Measurements from ENCODE around the gene HOXB9. TPM values are rescaled to one million over a fixed set of nuclear protein-coding genes. Genes with fewer than 3 reads are reported as not detected.

Gene HOXB9
- total RNA-seq, 1 experiment from 2014 or later: 3.3 TPM

DNA sequence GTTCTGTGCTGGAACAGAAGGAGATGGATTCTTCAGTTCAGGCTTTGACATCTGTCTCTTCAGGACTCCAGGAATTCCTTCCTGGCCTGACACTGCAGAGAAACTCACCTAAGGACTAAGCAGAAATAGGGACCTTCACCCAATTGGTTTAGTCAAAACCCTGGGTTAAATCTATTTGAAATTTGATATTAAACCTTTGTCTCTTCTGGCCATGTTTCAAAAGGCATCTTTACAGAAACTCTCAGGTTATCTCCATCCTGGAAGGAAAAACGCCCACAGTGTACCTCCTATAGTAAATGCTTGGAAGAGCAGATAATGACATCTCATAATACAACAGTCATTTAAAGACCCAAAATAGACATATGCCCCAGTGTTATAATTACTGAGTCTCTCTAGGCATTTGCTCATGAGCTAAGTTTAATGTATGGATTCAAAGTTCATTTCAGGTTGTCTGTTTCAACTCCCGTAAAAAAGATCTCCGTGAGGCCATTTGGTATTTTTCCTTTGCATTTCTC, 42.4 kb downstream of the HOXB9 start:
- in situ Hi-C loops (cut with HindIII; ENCODE audit: low pct_unique_long_range_greater_than_20kb, low sequenced_read_pairs): no loop called here
- DNase-seq (ENCODE audit: low read depth, low spot score): no peak

DNA sequence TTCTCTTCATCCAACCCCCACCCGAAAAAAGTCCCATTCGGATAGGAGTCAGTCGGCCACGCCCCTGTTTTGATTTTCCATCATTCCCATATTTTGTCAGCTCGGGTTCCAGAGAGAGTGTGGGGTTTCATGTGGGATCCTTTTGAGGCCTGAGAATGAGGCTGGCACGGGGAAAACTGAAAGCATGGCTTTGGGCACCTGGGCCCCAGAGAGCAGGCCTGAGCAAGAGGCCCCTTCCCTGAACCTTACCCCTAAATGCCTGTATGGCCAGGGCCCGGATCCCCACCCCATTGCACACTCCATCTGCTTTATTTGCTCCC, 43.4 kb downstream of the HOXB9 start:
- in situ Hi-C loops (cut with HindIII; ENCODE audit: low pct_unique_long_range_greater_than_20kb, low sequenced_read_pairs): no loop called here
- no peak for DNase-seq (ENCODE audit: low read depth, low spot score)

DNA sequence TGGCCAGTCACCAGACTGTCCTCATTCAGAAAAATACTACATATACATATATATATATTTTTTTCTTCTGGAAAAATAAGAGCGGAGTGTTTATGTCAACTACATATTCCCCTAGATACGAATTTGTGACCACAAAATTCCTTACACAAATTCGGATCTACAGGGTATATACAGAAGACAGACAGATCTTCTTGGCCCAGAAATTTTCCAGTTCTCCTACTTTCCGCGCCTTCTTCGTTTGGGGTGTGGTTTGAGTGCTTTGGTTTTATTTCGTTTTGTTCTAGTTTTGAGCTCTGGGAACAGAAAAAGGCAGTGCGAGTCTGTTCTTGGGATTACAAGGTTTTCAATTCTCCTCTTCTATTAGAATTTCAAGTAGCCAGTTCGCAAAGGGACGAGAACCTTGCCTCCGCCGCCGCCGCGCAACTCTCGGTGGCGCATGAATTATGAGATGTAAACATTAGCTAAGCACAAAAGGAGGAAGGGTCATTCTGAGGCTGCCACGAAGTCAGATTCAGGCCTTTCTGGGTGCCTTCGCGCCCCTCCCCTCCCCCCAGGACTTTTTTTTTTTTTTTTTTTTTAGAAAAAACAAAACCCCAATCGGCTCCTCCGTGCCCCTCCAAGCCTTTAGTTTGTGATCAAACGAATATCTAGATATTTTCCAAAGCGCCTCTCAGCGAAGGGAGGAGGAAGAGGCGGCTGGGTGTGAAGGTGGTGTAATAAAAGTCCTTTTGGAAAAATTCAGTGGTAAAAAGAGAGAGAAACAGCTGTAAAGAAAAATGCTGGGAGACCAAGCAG, 46.2 kb downstream of the HOXB9 start:
- in situ Hi-C loops (cut with HindIII; ENCODE audit: low pct_unique_long_range_greater_than_20kb, low sequenced_read_pairs): no loop called here
- no peak for DNase-seq (ENCODE audit: low read depth, low spot score)

DNA sequence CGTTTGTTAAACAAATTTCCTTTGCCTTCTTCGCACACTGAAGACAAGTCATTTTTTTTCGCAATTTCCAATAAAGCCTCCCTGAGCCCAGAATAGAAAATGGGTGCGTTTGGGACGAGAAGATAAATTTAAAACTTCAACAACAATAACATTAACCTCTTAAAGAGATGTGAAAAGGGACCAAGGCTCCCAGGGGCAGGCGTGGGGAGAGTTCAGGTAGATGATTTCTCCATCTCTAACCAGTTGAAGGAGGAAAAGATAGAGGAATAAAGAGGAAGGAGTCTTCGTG, 46.7 kb downstream of the HOXB9 start:
- in situ Hi-C loops (cut with HindIII; ENCODE audit: low pct_unique_long_range_greater_than_20kb, low sequenced_read_pairs): no loop called here
- no peak for DNase-seq (ENCODE audit: low read depth, low spot score)

DNA sequence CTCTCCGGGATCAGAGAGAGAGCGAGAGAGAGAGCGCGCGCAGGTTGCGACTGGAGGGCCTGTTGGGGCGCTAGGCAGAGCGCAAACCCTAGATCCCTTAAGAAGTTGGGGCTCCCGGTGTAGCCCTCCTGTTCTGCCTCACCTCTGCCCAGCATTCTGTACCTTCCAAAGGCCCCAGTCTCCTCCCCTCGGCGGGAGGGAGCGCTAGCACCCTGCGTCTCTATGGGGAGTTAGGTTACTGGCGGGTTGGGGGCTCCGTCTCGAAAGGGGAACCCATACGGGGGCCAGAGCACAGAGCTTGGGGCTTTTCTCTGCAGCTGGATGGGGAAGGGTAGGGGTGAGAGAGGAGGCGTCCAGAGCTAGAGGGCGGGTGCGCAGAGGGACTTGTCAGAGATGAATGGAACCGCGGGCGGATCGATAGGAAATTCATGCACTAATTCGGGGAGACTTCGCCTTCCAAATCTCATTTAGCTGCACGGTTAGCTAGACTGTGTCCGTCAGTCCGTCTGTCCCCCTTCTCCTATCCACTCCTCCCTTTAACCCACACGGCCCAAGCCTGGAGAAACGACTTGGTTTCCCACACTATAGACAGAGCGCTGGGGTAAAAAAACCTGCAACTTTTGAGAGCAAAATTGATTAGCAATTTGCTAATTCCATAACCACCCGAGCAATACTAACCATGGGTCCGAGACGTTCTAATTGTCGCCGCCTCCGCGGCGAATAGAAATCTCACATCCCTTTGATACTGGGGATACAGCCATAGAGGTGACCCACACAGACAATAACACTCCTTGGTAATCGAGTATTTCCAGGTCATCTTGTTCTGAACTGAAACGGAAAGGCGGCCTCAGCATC, 47.3 kb downstream of the HOXB9 start:
- no peak for DNase-seq (ENCODE audit: low read depth, low spot score)
- in situ Hi-C loops (cut with HindIII; ENCODE audit: low pct_unique_long_range_greater_than_20kb, low sequenced_read_pairs): no loop called here

DNA sequence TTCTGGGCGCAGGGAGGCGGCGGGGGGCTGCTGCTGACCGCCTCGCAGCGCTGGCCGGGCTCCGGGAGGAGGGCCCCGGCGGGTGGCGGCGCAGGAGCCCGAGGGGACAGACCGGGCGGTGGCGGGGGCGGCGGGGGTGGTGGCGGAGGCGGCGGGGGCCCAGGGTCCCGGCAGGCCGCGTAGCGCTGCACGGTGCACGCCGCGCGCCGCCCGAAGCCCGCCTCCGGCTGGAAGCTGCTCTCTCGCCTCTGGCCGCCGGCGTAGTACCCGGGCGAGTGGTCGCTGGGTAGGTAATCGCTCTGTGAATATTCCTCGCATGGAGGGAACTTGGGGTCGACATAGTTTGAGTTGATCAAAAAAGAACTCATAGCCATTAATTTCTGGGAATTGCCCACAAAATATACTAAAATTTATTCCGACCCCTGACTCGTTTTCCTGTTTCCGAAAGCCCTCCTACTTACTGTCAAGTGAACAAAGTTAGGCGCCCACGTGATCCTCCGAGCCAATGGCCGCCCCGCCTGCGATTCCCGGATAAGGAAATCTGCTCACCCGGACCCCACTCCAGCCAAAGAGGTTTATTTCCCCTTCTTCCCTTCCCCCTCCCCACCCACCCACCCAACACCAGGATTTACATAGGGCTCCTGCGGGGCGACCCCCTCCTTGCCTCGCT, 48.1 kb downstream of the HOXB9 start, which contains the start of gene HOXB4:
Gene HOXB4 (minus strand): TSS at position 405 of the 670 bp plus-strand sequence. CDS start 31 bp downstream, at position 374.
- in situ Hi-C loops (cut with HindIII; ENCODE audit: low pct_unique_long_range_greater_than_20kb, low sequenced_read_pairs): no loop called here
- no peak for DNase-seq (ENCODE audit: low read depth, low spot score)

DNA sequence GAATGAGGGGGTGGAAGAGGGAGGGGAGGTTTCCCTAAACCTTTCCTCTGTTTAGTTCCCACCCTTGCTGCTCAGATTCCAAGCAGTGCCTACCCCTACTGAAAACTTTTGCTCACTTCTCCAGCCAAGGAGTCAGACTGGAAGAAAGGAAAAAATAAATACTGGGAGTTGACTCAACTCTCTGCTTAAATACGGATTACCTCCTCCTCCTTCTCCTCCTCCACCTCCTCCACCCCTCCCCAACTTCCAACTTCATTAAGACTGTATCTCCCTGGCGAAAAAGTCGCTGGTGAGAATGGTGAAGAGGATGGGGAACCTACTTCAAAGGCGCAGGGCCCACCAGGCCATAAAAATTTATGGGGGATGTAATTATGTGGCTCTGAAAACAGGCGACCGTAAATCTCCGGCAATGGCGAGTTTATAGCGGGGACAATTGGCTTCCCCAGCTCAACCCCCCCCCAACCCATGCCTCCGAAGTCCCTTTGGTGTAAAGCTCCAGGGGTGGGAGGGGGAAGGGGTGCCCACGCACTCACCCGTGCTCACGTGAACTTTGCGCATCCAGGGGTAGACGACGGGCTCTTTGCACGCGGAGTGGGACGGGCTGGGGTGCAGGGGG, 48.7 kb downstream of the HOXB9 start:
- DNase-seq (ENCODE audit: low read depth, low spot score): no peak
- in situ Hi-C loops (cut with HindIII; ENCODE audit: low pct_unique_long_range_greater_than_20kb, low sequenced_read_pairs): no loop called here

DNA sequence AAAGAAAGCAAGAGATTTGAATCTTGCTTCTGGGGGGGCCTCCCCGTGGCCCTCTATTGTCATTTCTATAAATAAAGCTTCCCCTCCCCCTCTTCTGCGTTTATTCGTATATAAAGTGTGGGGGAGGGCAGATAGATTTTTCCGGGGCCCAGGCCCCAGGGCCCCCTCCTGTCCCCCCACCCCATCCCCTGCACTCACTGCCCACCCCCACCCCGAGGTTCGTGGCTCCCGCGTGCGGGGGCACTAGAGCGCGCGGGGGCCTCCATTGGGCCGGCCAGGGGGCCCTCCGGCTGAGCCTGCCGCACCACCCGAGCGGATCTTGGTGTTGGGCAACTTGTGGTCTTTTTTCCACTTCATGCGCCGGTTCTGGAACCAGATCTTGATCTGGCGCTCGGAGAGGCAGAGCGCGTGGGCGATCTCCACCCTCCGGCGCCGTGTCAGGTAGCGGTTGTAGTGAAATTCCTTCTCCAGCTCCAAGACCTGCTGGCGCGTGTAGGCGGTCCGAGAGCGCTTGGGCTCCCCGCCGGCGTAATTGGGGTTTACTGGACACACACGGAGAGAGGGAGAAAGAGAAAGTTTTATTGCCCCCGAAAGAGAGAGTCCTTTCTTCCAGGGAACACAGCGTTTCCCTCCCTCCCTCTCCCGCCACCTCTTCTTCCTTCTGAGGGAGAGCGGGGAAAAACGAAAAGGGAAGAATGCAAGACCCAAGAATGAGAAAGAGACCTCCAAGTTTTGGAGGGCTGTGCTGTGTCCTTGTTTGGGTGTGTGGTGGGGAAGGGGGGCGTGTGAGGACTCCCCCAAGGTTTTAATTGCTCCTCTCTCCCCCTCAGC, 49.5 kb downstream of the HOXB9 start:
- in situ Hi-C loops (cut with HindIII; ENCODE audit: low pct_unique_long_range_greater_than_20kb, low sequenced_read_pairs): no loop called here
- no peak for DNase-seq (ENCODE audit: low read depth, low spot score)

DNA sequence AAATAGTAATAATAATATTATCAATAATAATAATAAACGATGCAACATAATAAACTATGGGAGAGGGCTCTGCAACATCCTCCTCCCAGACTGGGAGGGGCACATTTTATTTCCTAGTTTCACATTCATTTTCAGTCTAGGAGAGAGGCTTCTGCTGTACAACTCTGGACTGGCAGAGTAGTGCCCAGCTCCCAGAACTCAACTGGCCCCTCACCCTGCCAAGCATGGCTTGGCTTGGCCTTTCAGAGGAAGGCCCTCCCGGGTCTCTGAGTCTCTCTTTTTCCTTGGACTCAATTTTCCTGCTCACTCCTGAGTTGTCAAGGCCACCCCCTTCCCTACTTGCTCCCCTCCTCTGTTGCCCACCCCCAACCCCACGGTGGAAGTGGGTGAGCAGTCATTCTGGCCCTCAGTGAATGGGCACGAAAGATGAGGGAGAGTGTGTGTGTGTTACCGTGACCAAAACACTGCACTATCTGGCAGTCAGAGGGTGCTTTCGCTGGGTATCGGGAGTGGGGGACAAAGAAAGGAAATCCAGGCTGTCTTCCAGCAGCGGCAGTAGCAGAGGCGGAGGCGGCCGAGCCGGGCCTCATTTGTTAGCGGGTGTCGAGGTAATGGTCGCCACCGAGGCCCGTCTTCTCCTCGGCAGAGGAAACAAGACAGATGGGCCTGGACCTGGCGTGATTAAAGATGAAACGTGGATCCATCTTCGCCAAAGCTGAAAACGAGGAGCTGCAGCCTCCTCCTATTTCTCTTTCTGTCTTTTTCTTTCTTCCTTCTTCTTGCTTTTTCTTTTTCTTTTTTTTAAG, 50.3 kb downstream of the HOXB9 start:
- in situ Hi-C loops (cut with HindIII; ENCODE audit: low pct_unique_long_range_greater_than_20kb, low sequenced_read_pairs): no loop called here
- no peak for DNase-seq (ENCODE audit: low read depth, low spot score)

DNA sequence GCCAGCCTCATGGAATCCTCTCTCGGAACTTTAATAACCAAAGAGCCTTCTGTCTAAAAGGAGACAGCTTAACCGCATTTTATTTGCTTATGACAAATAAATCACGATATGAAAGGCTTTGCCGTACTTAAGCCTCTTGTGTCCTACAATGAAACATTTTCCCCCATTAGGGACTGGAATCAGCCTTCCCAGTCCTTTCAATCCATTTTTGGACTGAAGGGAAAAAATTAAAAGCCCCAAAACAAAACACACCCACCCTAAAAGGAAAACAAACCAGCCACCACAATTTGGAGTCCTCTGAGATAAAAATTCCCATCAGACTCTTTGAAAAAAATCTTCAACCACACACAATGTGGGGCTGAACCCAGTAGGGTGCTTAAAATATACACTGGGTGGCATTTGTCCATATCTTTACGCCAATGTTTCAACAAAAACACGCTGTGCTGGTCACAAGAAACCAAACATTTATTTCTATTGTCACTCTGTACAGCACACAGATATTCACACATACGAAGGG, 51.0 kb downstream of the HOXB9 start:
- in situ Hi-C loops (cut with HindIII; ENCODE audit: low pct_unique_long_range_greater_than_20kb, low sequenced_read_pairs): no loop called here
- DNase-seq (ENCODE audit: low read depth, low spot score): peak; percentile 32

DNA sequence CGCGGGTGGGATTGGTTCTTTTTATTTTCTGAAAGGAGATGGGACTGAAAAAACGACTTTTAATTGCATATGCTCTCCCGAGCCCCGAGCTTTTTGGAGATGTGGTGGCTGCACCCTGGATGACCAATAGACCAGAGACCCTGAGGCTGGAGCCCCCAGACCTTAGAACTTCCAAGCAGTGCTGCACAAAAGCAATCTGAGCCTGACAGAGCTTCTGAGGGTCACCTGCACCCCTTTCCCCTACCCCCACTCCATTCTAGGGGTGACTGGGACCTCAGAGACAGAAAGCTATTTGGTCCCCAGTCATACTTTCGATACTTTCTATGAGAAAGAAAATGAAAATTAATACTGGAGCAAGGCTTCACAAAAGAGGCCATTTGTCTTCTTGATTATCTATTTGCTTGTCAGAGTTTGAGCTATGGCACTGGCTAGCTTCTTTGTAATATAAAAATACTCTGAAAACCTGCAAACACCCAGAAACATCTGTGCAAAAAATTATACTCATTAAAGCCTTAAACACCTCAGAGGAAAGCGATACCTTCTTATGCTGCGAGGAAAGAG, 51.6 kb downstream of the HOXB9 start:
- in situ Hi-C loops (cut with HindIII; ENCODE audit: low pct_unique_long_range_greater_than_20kb, low sequenced_read_pairs): no loop called here
- DNase-seq (ENCODE audit: low read depth, low spot score): no peak

DNA sequence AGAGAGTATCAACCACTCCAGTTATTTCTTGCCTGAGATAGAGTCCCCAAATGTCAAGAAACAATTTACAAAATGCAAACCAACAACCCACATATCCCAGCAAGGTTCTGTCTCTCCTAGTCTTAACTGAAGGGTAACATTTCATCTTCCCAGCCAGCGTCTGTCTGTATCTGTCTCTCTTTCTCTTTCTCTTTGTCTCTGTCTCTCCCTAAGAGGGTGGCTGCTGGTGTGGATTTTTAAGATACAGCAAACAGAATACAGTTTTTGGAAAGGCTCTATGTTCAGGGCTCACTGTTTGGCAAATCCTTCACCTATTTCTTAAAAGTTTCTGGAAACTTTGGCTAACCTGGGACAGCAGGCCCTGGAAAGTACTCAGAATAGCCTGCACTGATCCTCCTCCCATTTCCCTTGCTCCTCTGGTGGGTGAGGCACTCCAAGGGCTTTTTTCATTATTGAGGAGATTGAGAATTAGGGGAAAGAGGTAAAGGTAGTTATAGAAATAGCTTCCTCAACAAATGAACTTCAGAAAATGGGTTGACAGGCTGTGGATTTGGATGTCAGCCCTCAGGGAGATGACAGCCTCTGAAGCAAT, 54.2 kb downstream of the HOXB9 start:
- in situ Hi-C loops (cut with HindIII; ENCODE audit: low pct_unique_long_range_greater_than_20kb, low sequenced_read_pairs): no loop called here
- no peak for DNase-seq (ENCODE audit: low read depth, low spot score)

Measured in SK-MEL-5 (cell line).